T-cell (primary cell): ENCODE data around the gene EYA2. TPM values are rescaled to one million over a fixed set of nuclear protein-coding genes. Genes with fewer than 3 reads are reported as not detected.

Experiments used
- ATAC-seq, 4 experiments: fragments of 200-7000 bp in 3 of 4; fragments of 150-1000 bp in 1 of 4; cut with Tn5 transposase; replicated peaks in 1 of 4; 1 replicate in 3 of 4; 2 replicates in 1 of 4; pipeline ENCODE4 v1.10.0; 2021; ENCODE audit warnings: moderate library complexity in 3 of 4, mild to moderate bottlenecking in 2 of 4, moderate number of reproducible peaks in 1 of 4
- CTCF ChIA-PET, 2 donors: fragments of 300-600 bp; sonication (Branson Sonifier 250); formaldehyde crosslinking; loops; one replicate each; lab custom pipeline; 2022; ENCODE audit warnings: antibody characterized with exemption in 2 of 2; lab: Charles Lee
- POLR2A ChIA-PET, 2 donors: fragments of 300-600 bp; sonication (Branson Sonifier 250); formaldehyde crosslinking; loops; one replicate each; lab custom pipeline; 2022; ENCODE audit warnings: antibody characterized with exemption in 2 of 2; lab: Charles Lee
- DNase-seq, 35 experiments: peaks; one replicate each; pipeline versions ENCODE4 v3.0.0 to v3.0.0-alpha.2; 2013 to 2023
- H3K27ac ChIP-seq: one replicate; pipeline ENCODE4 v1.5.1; 2013; ENCODE audit warnings: low read length
- H3K27me3 ChIP-seq, 2 experiments: replicated peaks in 1 of 2; 1 replicate in 1 of 2; 2 replicates in 1 of 2; pipeline versions ENCODE4 v1.6.1 to v1.7.0; 2013; ENCODE audit warnings: low read length in 1 of 2, mixed read lengths in 1 of 2; ENCODE audit not compliant: control insufficient read depth in 2 of 2, insufficient read depth in 2 of 2; ENCODE audit errors: extremely low read depth in 1 of 2
- H3K36me3 ChIP-seq, 2 donors: 1 replicate in 1 of 2; 2 replicates in 1 of 2; pipeline versions ENCODE4 v1.6.1 to v1.7.0; 2013; ENCODE audit warnings: low read length in 1 of 2; ENCODE audit not compliant: control insufficient read depth in 2 of 2, insufficient read depth in 1 of 2; ENCODE audit errors: extremely low read depth in 1 of 2
- H3K4me1 ChIP-seq, 2 experiments: 1 replicate in 1 of 2; 2 replicates in 1 of 2; pipeline versions ENCODE4 v1.6.1 to v1.7.0; 2013; ENCODE audit warnings: low read length in 2 of 2, mixed read lengths in 1 of 2; ENCODE audit not compliant: insufficient read depth in 2 of 2, control insufficient read depth in 1 of 2; ENCODE audit errors: extremely low read depth in 1 of 2
- H3K4me3 ChIP-seq, 2 donors: 1 replicate in 1 of 2; 2 replicates in 1 of 2; pipeline versions ENCODE4 v1.5.1 to v1.7.0; 2013; ENCODE audit warnings: mild to moderate bottlenecking in 2 of 2, low read length in 1 of 2, moderate library complexity in 1 of 2; ENCODE audit not compliant: control insufficient read depth in 1 of 2; ENCODE audit errors: extremely low read depth in 1 of 2
- H3K9me3 ChIP-seq: 2 replicates; pipeline ENCODE4 v1.7.0; 2013
- H3K27ac Mint-ChIP-seq, 2 donors: one replicate each; pipeline ENCODE4 v1.8.0; 2020 to 2021; ENCODE audit warnings: mild to moderate bottlenecking in 2 of 2, mixed read lengths in 2 of 2
- H3K27me3 Mint-ChIP-seq, 2 donors: one replicate each; pipeline ENCODE4 v1.8.0; 2021 to 2022; ENCODE audit warnings: mixed read lengths in 2 of 2
- H3K36me3 Mint-ChIP-seq: one replicate; pipeline ENCODE4 v1.8.0; 2021; ENCODE audit warnings: mixed read lengths
- H3K4me1 Mint-ChIP-seq, 3 donors: one replicate each; pipeline ENCODE4 v1.8.0; 2020 to 2022; ENCODE audit warnings: mixed read lengths in 3 of 3, mild to moderate bottlenecking in 1 of 3
- H3K4me3 Mint-ChIP-seq, 3 donors: one replicate each; pipeline ENCODE4 v1.8.0; 2020 to 2022; ENCODE audit warnings: mild to moderate bottlenecking in 3 of 3, mixed read lengths in 3 of 3, moderate library complexity in 3 of 3
- H3K9me3 Mint-ChIP-seq, 3 donors: one replicate each; pipeline ENCODE4 v1.8.0; 2020 to 2022; ENCODE audit warnings: mixed read lengths in 3 of 3
- WGBS: methylation state at CpG from one replicate; pipeline ENCODE4 v1.1.5; 2013; ENCODE audit warnings: missing lambda C conversion rate; ENCODE audit not compliant: insufficient coverage; 5-methylcytosine and 5-hydroxymethylcytosine counted together
- total RNA-seq, 35 experiments: library from RNA in 6 of 35; stranded (reverse) in 6 of 35; fragments of 120-200 nt in 1 of 35; gene quantifications; one replicate each; pipeline versions ENCODE4 v1.2.1 to v1.2.4 and lab custom pipeline; 2013 to 2026

Gene EYA2
- total RNA-seq, 5 donors from 2014 or later (not counting 1 experiment from before 2014, with no cell fraction given) = not detected

GRCh38 chr20:47220161-47220582 lies 325.5 kb downstream of the EYA2 start:
- Mint-ChIP-seq H3K36me3 (peaks cover 62% of the 10 kb centered on the region), H3K9me3 (no peaks in the 10 kb centered on the region), H3K4me3 (no peak overlapping the region), H3K27me3 (no peaks in the 10 kb centered on the region), H3K4me1 (peaks cover 3 to 14% (median 5%) of the 10 kb centered on the region in 3 donors), H3K27ac (no peak overlapping the region)
- H3K4me3 ChIP-seq = no peak overlapping the region
- H3K27ac ChIP-seq = no peak overlapping the region
- peaks cover 14 to 80% of the 10 kb centered on the region in 2 donors for H3K36me3 ChIP-seq
- H3K4me1 ChIP-seq = no peaks in the 10 kb centered on the region
- ChIA-PET POLR2A (interaction anchor here in 1 of 2 donors (0.5 kb wide), 1 partner anchor 1857 kb away, joined by 3 read pairs; no protein-coding TSS in a partner anchor), CTCF (interaction anchor here in 1 of 2 donors (1.1 kb wide), 1 partner anchor 14 kb away, joined by 3 read pairs; no protein-coding TSS in a partner anchor)
- ATAC-seq = peak in 2 of 4 experiments; percentile 36 to 43
- no peaks in the 10 kb centered on the region for H3K27me3 ChIP-seq
- DNase-seq = peak in 34 of 35 experiments; percentile 3 to 61 (median 38)
- H3K9me3 ChIP-seq = no peaks in the 10 kb centered on the region
- WGBS = 94% methylated on average over 5 of the region's 8 CpGs

DNA sequence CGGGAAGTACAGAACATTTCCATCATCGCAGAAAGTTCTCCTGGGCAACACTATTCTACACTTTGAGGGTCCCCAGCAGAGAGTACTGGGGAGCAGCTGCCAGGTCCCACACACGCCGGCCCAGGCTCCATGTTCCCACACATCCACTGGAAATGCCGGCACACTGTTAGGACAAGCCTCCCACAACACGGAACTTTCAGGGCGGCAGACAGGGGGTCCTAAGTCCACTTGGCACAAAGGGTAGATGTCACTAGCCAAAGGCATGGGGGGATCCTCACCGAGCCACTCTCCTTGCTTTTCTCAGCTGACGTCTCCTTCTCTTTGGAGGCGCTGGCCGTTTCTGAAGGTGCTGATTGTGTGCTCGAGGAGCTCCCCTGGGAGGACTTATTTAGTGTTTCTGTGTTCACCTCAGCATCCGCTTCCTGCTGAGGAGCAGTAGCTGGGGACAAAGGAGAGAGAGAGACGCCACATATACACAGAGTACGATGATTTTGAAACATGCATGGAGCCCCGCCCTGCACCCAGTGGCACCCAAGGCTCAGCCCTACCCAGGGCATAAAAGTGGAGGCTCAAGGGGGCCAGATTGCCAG lies 326.5 kb downstream of the EYA2 start:
- Histone ChIP-seq H3K4me3 (no peak overlapping the region), H3K27ac (no peak overlapping the region), H3K36me3 (peaks cover 16 to 72% of the 10 kb centered on the region in 2 donors), H3K9me3 (no peaks in the 10 kb centered on the region), H3K4me1 (no peaks in the 10 kb centered on the region), H3K27me3 (no peaks in the 10 kb centered on the region)
- DNase-seq = no peak
- ChIA-PET CTCF (interaction anchor here (0.6 to 1.3 kb wide), 3 partner anchors 9 to 163 kb away, joined by 3 to 4 read pairs (median 3); no protein-coding TSS in a partner anchor), POLR2A (no interaction called here)
- ATAC-seq = no peak
- Mint-ChIP-seq H3K4me1 (peaks cover 3 to 8% (median 5%) of the 10 kb centered on the region in 3 donors), H3K4me3 (no peak overlapping the region), H3K9me3 (no peaks in the 10 kb centered on the region), H3K36me3 (peaks cover 58% of the 10 kb centered on the region), H3K27me3 (no peaks in the 10 kb centered on the region), H3K27ac (no peak overlapping the region)
- WGBS = 100% methylated on average over 9 of the region's 16 CpGs

GRCh38 chr20:47222468-47223119 lies 328.0 kb downstream of the EYA2 start:
- DNase-seq (no peak), ATAC-seq (no peak)
- no peak overlapping the region for H3K4me3 ChIP-seq
- Mint-ChIP-seq H3K9me3 (no peaks in the 10 kb centered on the region), H3K36me3 (peaks cover 60% of the 10 kb centered on the region), H3K4me1 (peaks cover 3 to 8% (median 5%) of the 10 kb centered on the region in 3 donors), H3K27me3 (no peaks in the 10 kb centered on the region), H3K27ac (peak overlapping the region in 1 of 2 donors; percentile 36), H3K4me3 (no peak overlapping the region)
- ChIA-PET POLR2A (interaction anchor here in 1 of 2 donors (0.6 kb wide), 1 partner anchor 1435 kb away, joined by 3 read pairs; no protein-coding TSS in a partner anchor), CTCF (no interaction called here)
- H3K27me3 ChIP-seq = no peaks in the 10 kb centered on the region
- WGBS = 100% methylated on average over 8 of the region's 12 CpGs
- H3K27ac ChIP-seq = no peak overlapping the region
- no peaks in the 10 kb centered on the region for H3K4me1 ChIP-seq
- H3K36me3 ChIP-seq = peaks cover 26 to 79% of the 10 kb centered on the region in 2 donors
- H3K9me3 ChIP-seq = no peaks in the 10 kb centered on the region

DNA sequence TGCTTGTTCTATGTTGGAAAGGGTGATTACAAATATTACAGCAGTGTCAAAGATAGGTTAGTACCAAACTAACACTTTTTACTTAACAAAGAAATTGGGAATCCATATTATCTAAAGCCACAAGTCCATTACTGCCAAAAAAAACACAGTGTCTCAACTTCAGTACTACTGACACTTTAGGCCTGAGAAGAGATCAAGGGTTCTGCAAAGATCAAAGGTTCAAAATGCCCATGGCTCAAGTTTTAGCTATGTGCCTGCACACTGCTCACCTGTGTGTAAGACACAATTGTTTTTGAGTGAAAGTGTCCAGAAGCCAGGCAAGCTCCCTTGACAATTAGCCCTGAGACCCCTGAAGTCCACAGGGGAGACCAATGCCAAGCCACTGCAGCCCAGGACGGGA lies 329.3 kb downstream of the EYA2 start:
- 90% methylated on average over 1 of the region's 1 CpG for whole genome bisulfite sequencing
- Mint-ChIP-seq H3K4me3 (no peak overlapping the region), H3K27ac (no peak overlapping the region), H3K27me3 (no peaks in the 10 kb centered on the region), H3K36me3 (peaks cover 52% of the 10 kb centered on the region), H3K4me1 (peaks cover 3 to 8% (median 5%) of the 10 kb centered on the region in 3 donors), H3K9me3 (no peaks in the 10 kb centered on the region)
- Histone ChIP-seq H3K9me3 (no peaks in the 10 kb centered on the region), H3K27ac (no peak overlapping the region), H3K4me3 (no peak overlapping the region), H3K36me3 (peaks cover 26 to 83% of the 10 kb centered on the region in 2 donors), H3K27me3 (no peaks in the 10 kb centered on the region), H3K4me1 (no peaks in the 10 kb centered on the region)
- CTCF ChIA-PET = no interaction called here
- POLR2A ChIA-PET = interaction anchor here in 1 of 2 donors (0.7 kb wide), 1 partner anchor 343 kb away, joined by 3 read pairs; no protein-coding TSS in a partner anchor
- no peak for DNase-seq
- ATAC-seq = no peak

GRCh38 chr20:47224300-47224791 lies 329.7 kb downstream of the EYA2 start:
- no peak overlapping the region for H3K4me3 Mint-ChIP-seq

DNA sequence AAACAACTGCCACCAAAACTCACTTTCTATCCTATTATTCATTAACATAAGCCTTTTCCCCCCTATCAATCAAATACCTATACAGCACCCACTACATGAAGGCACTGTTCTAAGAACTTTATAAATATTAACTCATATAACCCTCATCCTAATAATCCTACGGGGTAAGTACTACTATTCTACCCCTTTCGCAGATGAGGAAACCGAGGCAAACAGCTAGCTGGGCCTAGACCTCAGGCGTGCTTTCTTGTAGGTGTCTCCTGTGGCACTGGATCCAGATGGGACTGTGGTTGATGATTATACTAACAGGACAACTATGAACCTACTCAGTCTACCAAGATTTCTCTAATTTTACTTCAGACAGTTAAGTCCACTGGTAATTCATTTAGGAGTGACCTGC lies 330.2 kb downstream of the EYA2 start:
- H3K36me3 Mint-ChIP-seq = peaks cover 47% of the 10 kb centered on the region
- Histone ChIP-seq H3K36me3 (peaks cover 26 to 86% of the 10 kb centered on the region in 2 donors), H3K4me1 (no peaks in the 10 kb centered on the region), H3K9me3 (no peaks in the 10 kb centered on the region), H3K4me3 (no peak overlapping the region), H3K27ac (no peak overlapping the region), H3K27me3 (no peaks in the 10 kb centered on the region)
- CTCF ChIA-PET = no interaction called here
- no peaks in the 10 kb centered on the region for H3K9me3 Mint-ChIP-seq
- no peak for ATAC-seq
- no peak overlapping the region for H3K27ac Mint-ChIP-seq
- peaks cover 3 to 8% (median 5%) of the 10 kb centered on the region in 3 donors for H3K4me1 Mint-ChIP-seq
- no peak for DNase-seq
- POLR2A ChIA-PET = no interaction called here
- H3K27me3 Mint-ChIP-seq = no peaks in the 10 kb centered on the region
- no peak overlapping the region for H3K4me3 Mint-ChIP-seq
- no CpG with 5 or more reads among the region's 4 CpGs for WGBS

More at GRCh38 chr20:47224300-47224791, 329.7 kb downstream of the EYA2 start:
- Histone ChIP-seq H3K27ac (no peak overlapping the region), H3K4me1 (no peaks in the 10 kb centered on the region), H3K9me3 (no peaks in the 10 kb centered on the region), H3K36me3 (peaks cover 26 to 86% of the 10 kb centered on the region in 2 donors), H3K27me3 (no peaks in the 10 kb centered on the region), H3K4me3 (no peak overlapping the region)
- peaks cover 52% of the 10 kb centered on the region for H3K36me3 Mint-ChIP-seq
- CTCF ChIA-PET = no interaction called here
- peaks cover 3 to 8% (median 5%) of the 10 kb centered on the region in 3 donors for H3K4me1 Mint-ChIP-seq
- DNase-seq = no peak
- WGBS = 100% methylated on average over 2 of the region's 11 CpGs
- no peak overlapping the region for H3K27ac Mint-ChIP-seq
- ATAC-seq = no peak
- H3K27me3 Mint-ChIP-seq = no peaks in the 10 kb centered on the region
- POLR2A ChIA-PET = no interaction called here
- H3K9me3 Mint-ChIP-seq = no peaks in the 10 kb centered on the region
